ENCODE results near the gene SLC36A1. TPM values are rescaled to one million over a fixed set of nuclear protein-coding genes. Genes with fewer than 3 reads are reported as not detected.

Gene SLC36A1
- total RNA-seq, 1 experiment from 2014 or later: 15.0 TPM

DNA sequence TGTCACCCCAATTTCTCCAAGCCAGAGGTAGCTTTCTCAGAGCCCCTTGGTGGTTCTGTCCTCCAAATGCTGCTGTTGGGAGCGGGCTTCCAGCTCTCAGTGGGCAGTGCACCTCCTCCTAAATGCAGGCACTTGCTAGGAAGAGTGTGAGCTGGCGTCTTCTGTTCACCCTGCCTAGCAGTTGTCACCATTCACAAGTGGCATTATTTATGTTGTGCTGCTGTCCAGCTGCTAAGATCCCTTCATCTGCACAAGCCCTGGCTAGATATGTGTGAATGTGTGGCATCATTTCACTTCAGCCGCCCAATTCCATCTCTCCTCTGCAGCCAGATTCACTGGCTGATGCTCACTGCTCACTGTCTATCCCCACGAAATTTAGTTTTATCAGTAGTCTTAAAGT lies 43.7 kb downstream of the SLC36A1 start:
- Histone ChIP-seq H3T11ph (ENCODE audit: low read length) (no peak overlapping the region), H3K4me1 (ENCODE audit: insufficient read depth, low read length) (no peaks in the 10 kb centered on the region), H3K27me3 (ENCODE audit: insufficient read depth, low read length) (no peaks in the 10 kb centered on the region), H3K14ac (ENCODE audit: insufficient read depth, low read length) (no peak overlapping the region), H3K4me2 (ENCODE audit: insufficient read depth, insufficient read length, low read length) (no peak overlapping the region), H2AFZ (ENCODE audit: low read length) (no peak overlapping the region), H3K9me3 (ENCODE audit: control insufficient read depth, low read depth, low read length) (no peaks in the 10 kb centered on the region), H2BK120ac (ENCODE audit: low read depth, low read length, poor library complexity, severe bottlenecking) (no peak overlapping the region), H3K79me2 (ENCODE audit: insufficient read depth, low read length) (no peaks in the 10 kb centered on the region), H3K23ac (ENCODE audit: insufficient read length, low read depth, low read length) (no peak overlapping the region), H2BK12ac (ENCODE audit: insufficient read length, low read depth, low read length) (no peak overlapping the region), H4K5ac (ENCODE audit: insufficient read length, low read depth, low read length) (no peak overlapping the region), H2BK15ac (ENCODE audit: low read depth, low read length) (no peak overlapping the region), H3K9ac (ENCODE audit: extremely low read depth, insufficient read length, low read length) (no peak overlapping the region), H2BK5ac (ENCODE audit: insufficient read length, low read length) (no peak overlapping the region), H3K4ac (ENCODE audit: low read depth, low read length) (no peak overlapping the region), H2AK5ac (ENCODE audit: insufficient read length, low read length) (no peak overlapping the region), H4K8ac (replicated peaks; ENCODE audit: insufficient read length, low read depth, low read length) (no peak overlapping the region), H4K91ac (ENCODE audit: insufficient read length, low read depth, low read length) (no peak overlapping the region), H3K56ac (ENCODE audit: insufficient read length, low read depth, low read length) (no peak overlapping the region), H3K23me2 (ENCODE audit: insufficient read length, low read depth, low read length, poor library complexity, severe bottlenecking) (no peaks in the 10 kb centered on the region), H3K79me1 (ENCODE audit: insufficient read depth, low read depth, low read length, poor library complexity, severe bottlenecking) (no peaks in the 10 kb centered on the region), H3K18ac (ENCODE audit: insufficient read length, low read depth, low read length) (no peak overlapping the region), H3K27ac (ENCODE audit: insufficient read length, low read depth, low read length) (no peak overlapping the region), H2BK20ac (ENCODE audit: low read depth, low read length, poor library complexity, severe bottlenecking) (no peak overlapping the region), H4K20me1 (ENCODE audit: control insufficient read depth, insufficient read depth, insufficient read length) (no peaks in the 10 kb centered on the region)
- DNase-seq: no peak
- WGBS (ENCODE audit: extremely low coverage, insufficient read length, low lambda C conversion rate): no CpG with 5 or more reads among the region's 4 CpGs
- TF ChIP-seq, protein P1, sequence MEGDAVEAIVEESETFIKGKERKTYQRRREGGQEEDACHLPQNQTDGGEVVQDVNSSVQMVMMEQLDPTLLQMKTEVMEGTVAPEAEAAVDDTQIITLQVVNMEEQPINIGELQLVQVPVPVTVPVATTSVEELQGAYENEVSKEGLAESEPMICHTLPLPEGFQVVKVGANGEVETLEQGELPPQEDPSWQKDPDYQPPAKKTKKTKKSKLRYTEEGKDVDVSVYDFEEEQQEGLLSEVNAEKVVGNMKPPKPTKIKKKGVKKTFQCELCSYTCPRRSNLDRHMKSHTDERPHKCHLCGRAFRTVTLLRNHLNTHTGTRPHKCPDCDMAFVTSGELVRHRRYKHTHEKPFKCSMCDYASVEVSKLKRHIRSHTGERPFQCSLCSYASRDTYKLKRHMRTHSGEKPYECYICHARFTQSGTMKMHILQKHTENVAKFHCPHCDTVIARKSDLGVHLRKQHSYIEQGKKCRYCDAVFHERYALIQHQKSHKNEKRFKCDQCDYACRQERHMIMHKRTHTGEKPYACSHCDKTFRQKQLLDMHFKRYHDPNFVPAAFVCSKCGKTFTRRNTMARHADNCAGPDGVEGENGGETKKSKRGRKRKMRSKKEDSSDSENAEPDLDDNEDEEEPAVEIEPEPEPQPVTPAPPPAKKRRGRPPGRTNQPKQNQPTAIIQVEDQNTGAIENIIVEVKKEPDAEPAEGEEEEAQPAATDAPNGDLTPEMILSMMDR (conservative IDR thresholded peaks at IDR 0.05): no peak
- H3K9me3 Mint-ChIP-seq: peaks cover 3 to 6% of the 10 kb centered on the region in 2 experiments; a peak in 4 of 5 replicates
- H3K4me3 Mint-ChIP-seq: no peak overlapping the region
- no peaks in the 10 kb centered on the region for H3K27me3 Mint-ChIP-seq (ENCODE audit: low read depth)
- peaks cover 14 to 15% of the 10 kb centered on the region in 2 experiments for H3K4me1 Mint-ChIP-seq
- H3K27ac Mint-ChIP-seq: no peak overlapping the region; a peak in 1 of 7 replicates
- H3K36me3 Mint-ChIP-seq (ENCODE audit: insufficient read depth in 1 of 3, low read depth in 3 of 3): peaks cover 9 to 48% (median 39%) of the 10 kb centered on the region in 3 experiments

Data from H9 (cell line).